ENCODE measurements around the gene CHD5.

CHD5 gene

GRCh38 chr1:6172549-6172948 lies 7.6 kb downstream of the CHD5 start:
- DNase-seq (ENCODE audit: low spot score), result no peak

GRCh38 chr1:6171548-6172124 lies 8.5 kb downstream of the CHD5 start:
- peak; percentile 58 for DNase-seq (ENCODE audit: low spot score)

- no peak for DNase-seq (ENCODE audit: low spot score)
Measured at GRCh38 chr1:6170742-6171201, 9.3 kb downstream of the CHD5 start.

- no peak for DNase-seq (ENCODE audit: low spot score)
Measured at GRCh38 chr1:6170116-6170741, 9.9 kb downstream of the CHD5 start.

- DNase-seq (ENCODE audit: low spot score), result no peak
Measured at GRCh38 chr1:6168947-6169586, 11.1 kb downstream of the CHD5 start.

GRCh38 chr1:6167391-6168303 lies 12.5 kb downstream of the CHD5 start:
- DNase-seq (ENCODE audit: low spot score), result no peak

- no peak for DNase-seq (ENCODE audit: low spot score)
Measured at GRCh38 chr1:6166655-6167390, 13.3 kb downstream of the CHD5 start.

GRCh38 chr1:6166221-6166620 lies 13.9 kb downstream of the CHD5 start:
- no peak for DNase-seq (ENCODE audit: low spot score)

GRCh38 chr1:6165441-6165985 lies 14.6 kb downstream of the CHD5 start:
- DNase-seq (ENCODE audit: low spot score), result no peak

GRCh38 chr1:6165027-6165426 lies 15.1 kb downstream of the CHD5 start:
- no peak for DNase-seq (ENCODE audit: low spot score)

GRCh38 chr1:6163973-6164617 lies 16.0 kb downstream of the CHD5 start:
- no peak for DNase-seq (ENCODE audit: low spot score)

GRCh38 chr1:6163191-6163972 lies 16.7 kb downstream of the CHD5 start:
- DNase-seq (ENCODE audit: low spot score), result no peak

GRCh38 chr1:6162773-6163172 lies 17.3 kb downstream of the CHD5 start:
- no peak for DNase-seq (ENCODE audit: low spot score)

GRCh38 chr1:6162341-6162740 lies 17.8 kb downstream of the CHD5 start:
- no peak for DNase-seq (ENCODE audit: low spot score)

GRCh38 chr1:6158181-6158580 lies 21.9 kb downstream of the CHD5 start:
- no peak for DNase-seq (ENCODE audit: low spot score)

GRCh38 chr1:6157528-6158174 lies 22.5 kb downstream of the CHD5 start:
- no peak for DNase-seq (ENCODE audit: low spot score)

GRCh38 chr1:6157132-6157527 lies 23.0 kb downstream of the CHD5 start:
- no peak for DNase-seq (ENCODE audit: low spot score)

- DNase-seq (ENCODE audit: low spot score), result no peak
Measured at GRCh38 chr1:6154525-6155319, 25.4 kb downstream of the CHD5 start.

GRCh38 chr1:6152882-6153281 lies 27.2 kb downstream of the CHD5 start:
- DNase-seq (ENCODE audit: low spot score), result no peak

All from GM03348 (cell line).